Lung (tissue), 12 donors: ENCODE measurements around the gene SAXO1. TPM values are rescaled to one million over a fixed set of nuclear protein-coding genes. Genes with fewer than 3 reads are reported as not detected.

Source experiments
- ATAC-seq: fragments of 200-7000 bp; cut with Tn5 transposase; one replicate; pipeline ENCODE4 v1.9.1; 2020; ENCODE audit warnings: moderate number of reproducible peaks; ENCODE audit not compliant: insufficient read depth, low FRiP score
- DNase-seq, 3 donors: peaks; one replicate each; pipeline ENCODE4 v3.0.0-alpha.2; 2013 to 2017
- H3K27ac ChIP-seq, 2 donors: one replicate each; pipeline ENCODE4 v1.5.1; 2013; ENCODE audit warnings: mild to moderate bottlenecking in 2 of 2, moderate library complexity in 2 of 2, control low read depth in 1 of 2, inconsistent platforms in 1 of 2, low read depth in 1 of 2, low read length in 1 of 2
- H3K27me3 ChIP-seq, 3 donors: one replicate each; pipeline ENCODE4 v1.5.1; 2013; ENCODE audit warnings: low read length in 2 of 3; ENCODE audit not compliant: control insufficient read depth in 3 of 3, insufficient read depth in 3 of 3
- H3K36me3 ChIP-seq, 4 donors: one replicate each; pipeline ENCODE4 v1.5.1; 2013; ENCODE audit warnings: low read length in 4 of 4, mild to moderate bottlenecking in 1 of 4, moderate library complexity in 1 of 4; ENCODE audit not compliant: control insufficient read depth in 4 of 4, insufficient read depth in 4 of 4
- H3K4me1 ChIP-seq, 5 donors: one replicate each; pipeline ENCODE4 v1.5.1; 2013; ENCODE audit warnings: low read length in 5 of 5, mild to moderate bottlenecking in 2 of 5, moderate library complexity in 1 of 5; ENCODE audit not compliant: control insufficient read depth in 5 of 5, insufficient read depth in 5 of 5
- H3K4me3 ChIP-seq: one replicate; pipeline ENCODE4 v1.5.1; 2013; ENCODE audit warnings: mild to moderate bottlenecking, control low read depth, moderate library complexity
- H3K9ac ChIP-seq, 2 donors: one replicate each; pipeline ENCODE4 v1.5.1; 2013; ENCODE audit warnings: low read length in 2 of 2, control low read depth in 1 of 2; ENCODE audit not compliant: insufficient read depth in 1 of 2
- H3K9me3 ChIP-seq, 4 donors: one replicate each; pipeline ENCODE4 v1.5.1; 2013; ENCODE audit warnings: low read length in 3 of 4, mild to moderate bottlenecking in 1 of 4, moderate library complexity in 1 of 4; ENCODE audit not compliant: control insufficient read depth in 4 of 4, insufficient read depth in 3 of 4
- WGBS, 2 donors: extraction: QIAGEN DNeasy Blood & Tissue Kit; methylation state at CpG; one replicate each; pipeline ENCODE4 v1.1.7; 2013; 5-methylcytosine and 5-hydroxymethylcytosine counted together
- polyA plus RNA-seq, 2 donors: library from polyadenylated mRNA; stranded (reverse); fragments of 200-250 nt; gene quantifications; one replicate each; pipeline ENCODE4 v1.2.1, GENCODE V29; 2013
- total RNA-seq, 2 donors: library from RNA; depleted of rRNA in 1 of 2; stranded (reverse); fragments of >200 nt in 1 of 2; gene quantifications; one replicate each; pipeline ENCODE4 v1.2.1, GENCODE V29; 2014 to 2021
- TF ChIP-seq, protein P1 (sequence below): IDR thresholded peaks from 2 replicates; pipeline ENCODE4 v1.5.1; 2012; ENCODE audit warnings: mild to moderate bottlenecking; ENCODE audit errors: control extremely low read depth, extremely low read depth
- donor health status: control.
- donor health status: control.
- donor health status: Bipolar disorder and iron deficiency.
- donor health status: healthy.
- donor health status: DM: yes; HTN: yes; CAD: no.

Gene SAXO1
- total and polyA plus RNA-seq, 4 donors: 0.02 to 0.54 (median 0.21) TPM

- Histone ChIP-seq H3K4me3 (no peak overlapping the region), H3K27me3 (no peaks in the 10 kb centered on the region), H3K9ac (no peak overlapping the region), H3K36me3 (peaks cover 5 to 24% (median 17%) of the 10 kb centered on the region in 4 donors), H3K9me3 (no peaks in the 10 kb centered on the region), H3K4me1 (no peaks in the 10 kb centered on the region), H3K27ac (no peak overlapping the region)
- DNase-seq (no peak), ATAC-seq (no peak)
- TF ChIP-seq, protein P1, sequence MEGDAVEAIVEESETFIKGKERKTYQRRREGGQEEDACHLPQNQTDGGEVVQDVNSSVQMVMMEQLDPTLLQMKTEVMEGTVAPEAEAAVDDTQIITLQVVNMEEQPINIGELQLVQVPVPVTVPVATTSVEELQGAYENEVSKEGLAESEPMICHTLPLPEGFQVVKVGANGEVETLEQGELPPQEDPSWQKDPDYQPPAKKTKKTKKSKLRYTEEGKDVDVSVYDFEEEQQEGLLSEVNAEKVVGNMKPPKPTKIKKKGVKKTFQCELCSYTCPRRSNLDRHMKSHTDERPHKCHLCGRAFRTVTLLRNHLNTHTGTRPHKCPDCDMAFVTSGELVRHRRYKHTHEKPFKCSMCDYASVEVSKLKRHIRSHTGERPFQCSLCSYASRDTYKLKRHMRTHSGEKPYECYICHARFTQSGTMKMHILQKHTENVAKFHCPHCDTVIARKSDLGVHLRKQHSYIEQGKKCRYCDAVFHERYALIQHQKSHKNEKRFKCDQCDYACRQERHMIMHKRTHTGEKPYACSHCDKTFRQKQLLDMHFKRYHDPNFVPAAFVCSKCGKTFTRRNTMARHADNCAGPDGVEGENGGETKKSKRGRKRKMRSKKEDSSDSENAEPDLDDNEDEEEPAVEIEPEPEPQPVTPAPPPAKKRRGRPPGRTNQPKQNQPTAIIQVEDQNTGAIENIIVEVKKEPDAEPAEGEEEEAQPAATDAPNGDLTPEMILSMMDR: no peak
These were observed 24.0 kb upstream of the SAXO1 start for GRCh38 chr9:19057033-19057432.

DNA sequence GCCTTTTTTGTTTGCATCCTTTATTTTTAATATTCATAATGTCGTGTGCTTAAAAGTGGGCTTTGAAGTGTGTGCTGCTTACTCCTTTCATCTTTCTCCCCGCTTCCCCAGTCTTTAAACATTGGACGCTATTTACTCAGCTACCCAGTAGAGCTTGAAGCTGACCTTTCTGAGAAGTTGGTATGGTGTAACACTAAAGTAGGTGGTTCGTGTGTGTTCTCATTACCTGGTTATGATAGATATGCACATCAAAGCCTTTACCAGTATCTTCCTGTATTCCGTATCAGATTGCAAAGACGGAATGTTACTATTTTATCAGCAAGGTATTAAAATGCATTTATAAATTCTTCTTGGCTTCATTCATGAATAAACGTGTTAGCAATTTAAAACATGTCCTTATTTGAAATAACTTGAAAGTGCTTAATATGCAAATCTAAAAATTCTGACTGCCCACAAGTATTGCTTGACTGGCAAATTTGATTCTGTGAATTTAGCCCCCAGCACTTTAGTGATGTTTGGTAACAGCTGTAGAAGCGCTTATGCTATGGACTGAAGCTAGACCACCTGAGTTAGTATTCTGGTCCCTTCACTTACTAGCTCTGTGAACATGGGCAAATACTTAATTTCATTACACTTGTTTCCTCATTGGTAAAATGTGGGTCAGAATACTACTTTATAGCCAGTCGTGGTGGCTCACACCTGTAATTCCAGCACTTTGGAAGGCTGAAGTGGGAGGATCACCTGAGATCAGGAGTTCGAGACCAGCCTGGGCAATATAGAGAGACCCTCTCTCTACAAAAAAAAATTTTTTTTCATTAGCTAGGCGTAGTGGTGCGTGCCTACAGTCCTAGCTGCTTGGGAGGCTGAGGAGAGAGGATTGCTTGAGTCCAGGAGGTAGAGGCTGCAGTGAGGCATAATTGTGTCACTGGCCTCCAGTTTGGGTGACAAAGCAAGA, 17.9 kb upstream of the SAXO1 start:
- 67 to 74% methylated on average over 12 of the region's 12 CpGs for WGBS, 2 donors
- H3K27me3 ChIP-seq: no peaks in the 10 kb centered on the region
- H3K4me3 ChIP-seq: peak overlapping the region; percentile 88
- peaks cover 0 to 26% (median 9%) of the 10 kb centered on the region in 5 donors for H3K4me1 ChIP-seq
- no peak overlapping the region for H3K27ac ChIP-seq
- peak overlapping the region in 1 of 2 donors; percentile 99 for H3K9ac ChIP-seq
- DNase-seq (peak in 1 of 3 donors; percentile 20), ATAC-seq (no peak)
- H3K36me3 ChIP-seq: peaks cover 0 to 19% (median 6%) of the 10 kb centered on the region in 4 donors
- TF ChIP-seq, protein P1: no peak
- H3K9me3 ChIP-seq: no peaks in the 10 kb centered on the region

GRCh38 chr9:19049917-19050636, 17.1 kb upstream of the SAXO1 start:
- H3K27ac ChIP-seq: peak overlapping the region; percentile 95 to 97
- 5 to 6% methylated on average over 33 of the region's 33 CpGs for WGBS, 2 donors

More at GRCh38 chr9:19049917-19050636, 17.1 kb upstream of the SAXO1 start:
- ATAC-seq (no peak), DNase-seq (peak; percentile 23 to 55 (median 50))
- Histone ChIP-seq H3K36me3 (peaks cover 0 to 19% (median 6%) of the 10 kb centered on the region in 4 donors), H3K4me1 (peaks cover 0 to 26% (median 9%) of the 10 kb centered on the region in 5 donors), H3K27me3 (no peaks in the 10 kb centered on the region), H3K4me3 (peak overlapping the region; percentile 88), H3K9ac (peak overlapping the region; percentile 70 to 99), H3K9me3 (no peaks in the 10 kb centered on the region)
- TF ChIP-seq, protein P1: no peak
